NCI-H526 treated with DMSO at 0.1 percent for 48 hours (cell line): Measurements from ENCODE around the gene KLHL26.
"Not testable (repeated sequence)": the region's sequence is repeated elsewhere in the genome, so short reads cannot be mapped to it uniquely, and the experiment has no call there.

Source experiments
- DNase-seq: peaks from one replicate; lab custom pipeline; 2025; lab: John Stamatoyannopoulos, UW

Gene KLHL26

DNA sequence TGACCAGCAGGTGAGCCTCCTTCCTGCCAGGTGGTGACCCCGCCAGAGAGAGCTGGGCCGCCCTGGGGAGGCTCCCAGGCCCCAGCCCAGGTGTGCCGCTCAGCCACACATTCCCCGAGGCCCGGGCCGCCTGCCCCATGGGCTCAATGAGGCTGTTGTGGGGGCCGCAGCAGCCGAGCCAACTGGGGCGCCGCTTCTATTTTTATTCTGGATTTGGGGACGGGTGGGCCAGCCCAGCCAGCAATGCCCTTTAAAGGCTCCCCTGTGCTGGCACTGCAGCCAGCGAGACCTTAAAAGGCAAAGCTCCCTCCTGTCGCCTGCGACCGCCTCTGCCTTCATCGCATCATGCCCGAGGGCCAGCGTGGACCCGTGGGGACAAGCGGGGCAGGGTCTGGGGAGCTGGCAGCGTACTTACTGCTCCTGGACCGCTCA, 29.0 kb downstream of the KLHL26 start:
- no peak for DNase-seq

DNA sequence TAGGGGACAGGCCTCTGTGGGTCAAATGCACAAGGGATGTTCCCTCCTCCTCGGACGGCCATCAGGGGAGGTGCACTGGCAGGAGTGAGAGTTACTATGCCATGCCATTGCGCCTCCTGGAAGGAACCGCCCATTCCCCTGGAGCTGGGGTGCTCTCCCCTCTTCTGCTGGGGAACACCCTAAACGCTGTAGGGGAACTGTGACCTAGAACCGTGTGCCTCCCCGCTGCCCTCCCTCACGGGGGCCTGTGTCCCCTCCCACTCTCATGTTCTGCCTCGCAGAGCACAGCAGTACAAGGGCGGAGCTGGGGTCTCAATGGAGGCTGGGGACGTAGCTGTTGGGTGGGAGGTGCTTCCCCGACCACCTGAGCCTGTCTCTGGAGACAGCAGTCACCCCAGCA, 29.5 kb downstream of the KLHL26 start:
- no peak for DNase-seq

DNA sequence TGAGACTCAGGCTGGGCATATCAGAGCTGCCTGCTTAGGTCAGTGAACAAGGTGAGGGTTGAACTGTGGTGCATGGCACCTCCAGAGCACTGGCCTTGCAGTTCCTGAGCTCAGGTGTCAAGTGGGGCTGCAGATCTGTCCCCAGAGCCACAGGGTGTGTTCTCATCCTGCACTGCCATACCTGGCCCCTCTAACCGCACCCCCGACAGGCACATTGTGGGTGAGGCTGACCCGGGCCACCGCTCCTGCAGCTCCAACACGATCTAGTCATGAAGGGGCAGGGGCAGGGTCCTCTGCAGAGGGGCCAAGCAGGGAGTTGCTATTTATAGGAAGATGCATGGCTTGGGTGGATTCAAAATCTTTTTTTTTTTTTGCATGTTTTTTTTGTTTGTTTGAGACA, 30.0 kb downstream of the KLHL26 start:
- DNase-seq = no peak

DNA sequence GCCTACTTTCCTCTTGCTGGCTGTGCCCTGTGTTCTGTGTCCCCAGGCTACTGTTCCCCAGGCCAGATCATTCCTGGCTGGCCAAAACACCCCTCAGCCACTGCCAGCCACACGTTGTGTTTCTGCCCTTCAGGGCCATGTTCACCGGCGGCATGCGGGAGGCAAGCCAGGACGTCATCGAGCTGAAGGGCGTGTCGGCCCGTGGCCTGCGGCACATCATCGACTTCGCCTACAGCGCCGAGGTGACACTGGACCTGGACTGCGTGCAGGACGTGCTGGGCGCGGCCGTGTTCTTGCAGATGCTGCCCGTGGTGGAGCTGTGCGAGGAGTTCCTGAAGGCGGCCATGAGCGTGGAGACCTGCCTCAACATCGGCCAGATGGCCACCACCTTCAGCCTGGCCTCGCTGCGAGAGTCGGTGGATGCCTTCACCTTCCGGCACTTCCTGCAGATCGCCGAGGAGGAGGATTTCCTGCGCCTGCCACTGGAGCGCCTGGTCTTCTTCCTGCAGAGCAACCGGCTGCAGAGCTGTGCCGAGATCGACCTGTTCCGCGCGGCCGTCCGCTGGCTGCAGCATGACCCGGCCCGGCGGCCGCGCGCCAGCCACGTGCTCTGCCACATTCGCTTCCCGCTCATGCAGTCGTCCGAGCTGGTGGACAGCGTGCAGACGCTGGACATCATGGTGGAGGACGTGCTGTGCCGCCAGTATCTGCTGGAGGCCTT, 30.9 kb downstream of the KLHL26 start:
- no peak for DNase-seq

DNA sequence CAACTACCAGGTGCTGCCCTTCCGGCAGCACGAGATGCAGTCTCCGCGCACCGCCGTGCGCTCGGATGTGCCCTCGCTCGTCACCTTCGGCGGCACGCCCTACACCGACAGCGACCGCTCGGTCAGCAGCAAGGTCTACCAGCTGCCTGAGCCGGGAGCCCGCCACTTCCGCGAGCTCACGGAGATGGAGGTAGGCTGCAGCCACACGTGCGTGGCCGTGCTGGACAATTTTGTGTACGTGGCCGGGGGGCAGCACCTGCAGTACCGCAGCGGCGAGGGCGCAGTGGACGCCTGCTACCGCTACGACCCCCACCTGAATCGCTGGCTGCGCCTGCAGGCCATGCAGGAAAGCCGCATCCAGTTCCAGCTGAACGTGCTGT, 31.4 kb downstream of the KLHL26 start:
- no peak for DNase-seq

DNA sequence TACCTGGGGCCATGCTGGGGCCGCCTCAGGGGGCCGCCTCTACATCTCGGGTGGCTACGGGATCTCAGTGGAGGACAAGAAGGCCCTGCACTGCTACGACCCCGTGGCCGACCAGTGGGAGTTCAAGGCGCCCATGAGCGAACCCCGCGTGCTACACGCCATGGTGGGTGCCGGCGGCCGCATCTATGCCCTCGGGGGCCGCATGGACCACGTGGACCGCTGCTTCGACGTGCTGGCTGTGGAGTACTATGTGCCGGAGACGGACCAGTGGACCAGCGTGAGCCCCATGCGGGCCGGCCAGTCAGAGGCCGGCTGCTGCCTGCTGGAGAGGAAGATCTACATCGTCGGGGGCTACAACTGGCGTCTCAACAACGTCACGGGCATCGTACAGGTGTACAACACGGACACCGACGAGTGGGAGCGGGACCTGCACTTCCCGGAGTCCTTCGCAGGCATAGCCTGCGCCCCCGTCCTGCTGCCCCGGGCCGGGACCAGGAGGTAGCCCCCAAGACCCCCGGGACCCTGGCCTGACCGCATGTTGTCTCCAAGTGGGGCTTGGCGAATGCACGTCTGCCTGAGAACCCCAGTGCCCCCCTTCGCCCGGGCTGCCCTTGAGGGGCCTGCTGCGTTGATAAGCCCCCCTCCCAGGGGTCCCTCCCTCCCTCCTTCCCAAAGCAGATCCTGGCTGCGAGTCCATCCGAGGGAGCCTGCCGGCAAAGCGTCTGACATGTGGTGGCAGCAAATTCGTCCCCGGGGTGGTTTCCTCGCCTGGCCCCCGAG, 32.1 kb downstream of the KLHL26 start:
- DNase-seq = no peak

DNA sequence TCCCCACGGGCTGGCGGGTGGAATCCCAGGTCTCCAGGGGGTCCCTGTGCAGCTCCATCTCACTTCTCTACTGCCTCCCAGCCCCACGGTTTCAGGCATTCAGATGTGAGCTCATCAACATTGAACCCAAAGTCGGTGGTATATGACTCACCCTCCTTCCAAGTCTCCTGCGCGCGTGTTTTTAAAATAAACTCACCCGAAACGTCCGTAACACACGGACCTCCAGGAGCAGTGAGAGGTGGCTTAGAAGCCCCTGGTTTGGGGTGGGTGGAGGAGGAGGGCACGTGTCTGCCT, 32.6 kb downstream of the KLHL26 start:
- DNase-seq = no peak

DNA sequence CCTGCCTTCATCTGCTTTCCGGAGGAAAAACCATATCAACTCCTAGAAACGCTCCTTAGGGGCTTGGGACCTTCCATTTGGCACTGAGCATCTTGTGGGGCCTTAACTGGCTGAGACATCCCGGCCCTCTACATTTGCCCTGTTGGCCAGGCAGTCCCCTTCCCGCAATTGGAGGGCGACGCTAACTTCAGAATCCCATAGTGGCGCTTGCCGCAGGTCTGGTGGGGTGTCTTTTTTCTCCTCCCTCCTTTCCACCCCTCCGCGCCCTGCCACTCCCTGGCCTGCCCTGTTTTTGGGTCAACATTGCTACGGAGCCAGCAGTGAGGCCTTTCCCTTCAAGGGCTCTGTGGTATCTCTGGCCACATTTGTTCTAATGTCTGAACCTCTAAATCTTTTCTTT, 33.1 kb downstream of the KLHL26 start:
- no peak for DNase-seq

DNA sequence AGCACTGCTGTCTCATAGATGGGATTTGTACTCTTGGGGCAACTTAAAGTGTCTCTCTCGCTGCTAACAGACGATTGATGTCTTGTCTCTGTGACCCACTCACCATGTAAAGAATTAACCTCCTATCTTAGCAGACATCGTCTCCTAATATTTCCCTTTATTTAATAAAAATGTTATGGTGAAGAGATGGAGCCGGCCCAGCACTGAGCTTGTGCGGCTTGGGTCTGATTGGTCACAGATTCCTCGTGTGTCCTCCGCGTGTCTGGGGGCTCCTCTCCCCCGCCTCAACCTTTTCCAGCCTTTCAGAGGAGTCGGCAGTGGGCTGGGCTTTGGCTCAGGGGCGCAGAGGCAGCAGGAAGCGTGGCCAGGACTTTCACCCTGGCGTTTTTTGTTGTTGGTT, 33.5 kb downstream of the KLHL26 start:
- no peak for DNase-seq

DNA sequence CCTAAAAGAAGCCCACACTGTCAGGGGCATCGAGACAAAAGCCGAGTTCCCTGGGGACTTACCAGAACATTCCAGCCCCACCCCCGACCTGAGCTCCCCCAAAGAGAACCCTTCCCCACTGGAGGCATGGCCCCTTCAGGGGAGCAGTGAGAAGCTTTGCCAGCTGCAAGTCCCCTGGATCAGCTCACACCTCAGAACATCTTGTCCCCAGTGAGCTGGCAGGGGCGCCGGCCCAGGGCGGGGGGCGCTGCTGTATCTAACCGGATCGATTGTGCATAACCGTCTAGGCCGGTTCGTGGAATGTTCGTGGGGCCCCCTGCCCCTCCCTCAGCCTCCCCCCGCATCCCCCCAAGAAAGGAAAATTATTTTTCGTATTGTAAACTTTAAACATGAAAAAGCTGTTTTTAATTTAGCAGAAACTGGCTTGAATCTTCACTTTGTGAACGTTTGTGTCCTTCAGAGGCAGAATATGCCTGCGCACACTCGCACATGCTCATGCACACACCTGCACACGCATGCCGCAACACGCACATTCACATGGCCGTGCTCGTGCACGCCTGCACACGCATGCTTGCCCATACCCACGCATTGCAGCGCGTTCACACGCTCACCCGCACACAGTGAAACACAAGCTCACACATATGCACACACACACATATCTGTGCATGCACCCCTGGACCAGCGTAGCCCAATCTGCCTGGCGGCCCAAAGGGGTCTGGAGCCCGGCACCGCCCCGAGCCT, 34.6 kb downstream of the KLHL26 start:
- no peak for DNase-seq

DNA sequence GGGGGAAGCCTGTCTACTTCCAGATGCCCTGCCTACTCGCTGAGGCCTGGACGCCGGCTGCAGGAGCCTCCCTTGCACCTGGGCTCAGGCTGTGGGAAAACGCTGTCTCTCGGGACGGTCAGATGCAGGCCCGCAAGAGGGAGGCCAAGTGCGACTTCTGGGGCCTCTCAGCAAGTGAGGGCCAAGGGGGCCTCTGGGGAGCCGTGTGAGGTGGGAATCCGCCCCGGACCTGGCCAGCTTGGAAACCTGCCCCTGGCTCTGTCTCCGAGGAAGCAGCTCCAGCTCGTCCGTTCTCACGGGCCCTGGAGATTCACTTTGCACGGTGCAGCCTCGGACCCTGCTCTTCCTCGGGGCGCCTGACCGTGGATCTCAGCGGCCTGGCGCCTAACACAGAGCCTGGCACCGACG, 35.2 kb downstream of the KLHL26 start:
- no peak for DNase-seq

DNA sequence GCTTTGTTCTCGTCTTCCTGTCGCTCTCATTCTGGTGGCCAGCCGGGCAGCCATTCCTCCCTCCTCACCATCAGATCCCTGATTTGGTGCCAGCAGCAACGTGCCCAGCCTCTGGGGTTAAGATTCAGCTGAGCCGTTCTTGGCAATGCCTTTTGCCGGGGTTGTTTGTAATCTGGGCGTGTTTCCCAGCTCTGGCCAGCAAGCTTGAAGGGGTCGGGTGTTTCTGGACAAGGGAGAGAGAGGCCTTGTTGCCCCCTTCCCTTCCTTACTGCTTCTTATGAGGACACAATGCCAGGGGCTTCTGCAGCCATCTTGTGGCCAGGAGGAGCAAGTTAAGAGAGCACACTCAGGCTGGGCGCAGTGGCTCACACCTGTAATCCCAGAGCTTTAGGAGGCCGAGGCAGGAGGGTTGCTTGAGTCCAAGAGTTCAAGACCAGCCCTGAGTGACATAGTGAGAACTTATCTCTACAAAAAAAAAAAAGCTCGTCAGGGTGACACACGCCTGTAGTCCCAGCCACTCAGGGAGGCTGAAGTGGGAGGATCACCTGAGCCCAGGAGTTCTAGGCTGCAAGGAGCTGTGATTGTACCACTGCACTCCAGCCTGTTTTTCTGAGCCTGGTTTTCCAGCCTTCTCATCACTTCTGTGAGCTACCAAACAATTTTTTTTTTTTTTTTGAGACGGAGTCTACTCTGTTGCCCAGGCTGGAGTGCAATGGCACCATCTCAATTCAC, 35.9 kb downstream of the KLHL26 start:
- DNase-seq = no peak

DNA sequence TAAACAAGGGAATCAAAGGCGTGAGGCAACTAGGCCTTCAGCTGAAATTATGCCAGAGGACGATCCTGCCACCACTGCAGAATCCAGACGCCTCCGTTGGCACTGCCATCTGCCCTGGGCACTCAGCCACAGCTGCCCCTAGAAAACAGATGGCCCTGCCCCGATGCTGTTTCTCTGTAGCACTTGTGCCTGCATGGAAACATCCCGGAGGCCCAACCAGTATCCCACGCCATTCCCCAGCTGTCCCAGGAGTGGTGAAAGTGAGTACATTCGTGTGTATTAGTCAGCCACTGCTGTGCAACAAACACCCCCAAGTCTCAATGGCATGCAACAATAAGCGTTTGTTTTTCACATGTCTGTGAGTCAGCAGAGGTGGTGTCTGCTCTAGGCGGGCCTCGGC, 37.8 kb downstream of the KLHL26 start:
- no peak for DNase-seq

DNA sequence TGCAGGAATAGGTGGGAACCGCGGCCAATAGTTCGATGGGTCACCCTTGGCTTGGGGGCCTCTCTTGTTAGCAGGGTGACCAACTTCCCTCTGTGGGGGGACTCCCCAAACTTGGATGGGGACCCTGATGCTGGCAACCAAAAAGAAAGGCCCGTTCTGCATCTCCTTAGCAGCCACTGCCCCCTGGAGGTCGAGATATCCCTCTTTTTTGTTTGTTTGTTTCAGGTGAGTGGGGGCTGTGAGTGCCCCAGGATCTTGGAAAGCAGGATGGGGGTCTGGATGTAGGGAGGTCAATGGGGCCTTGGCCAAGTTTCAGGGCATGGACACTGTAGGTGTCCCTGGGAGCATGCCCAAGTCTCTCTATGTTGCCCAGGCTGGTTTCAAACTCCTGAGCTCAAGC, 39.0 kb downstream of the KLHL26 start:
- no peak for DNase-seq

DNA sequence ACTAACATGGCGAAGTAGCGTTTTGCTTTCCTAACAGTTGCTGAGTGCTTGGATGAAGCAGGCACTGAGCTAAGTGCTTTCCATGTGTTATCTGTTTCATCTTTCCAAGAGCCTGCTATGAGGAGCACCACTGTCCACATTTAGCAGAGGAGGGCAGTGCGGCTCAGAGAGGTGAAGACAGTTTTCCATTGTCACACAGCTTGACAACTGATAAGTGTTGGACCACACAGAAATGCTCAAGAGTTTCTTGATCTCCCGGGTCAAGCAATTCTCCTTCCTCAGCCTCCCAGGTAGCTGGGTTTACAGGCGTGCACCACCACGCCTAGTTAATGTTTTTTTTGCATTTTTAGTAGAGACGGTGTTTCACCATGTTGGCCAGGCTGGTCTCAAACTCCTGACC, 39.9 kb downstream of the KLHL26 start:
- no peak for DNase-seq

DNA sequence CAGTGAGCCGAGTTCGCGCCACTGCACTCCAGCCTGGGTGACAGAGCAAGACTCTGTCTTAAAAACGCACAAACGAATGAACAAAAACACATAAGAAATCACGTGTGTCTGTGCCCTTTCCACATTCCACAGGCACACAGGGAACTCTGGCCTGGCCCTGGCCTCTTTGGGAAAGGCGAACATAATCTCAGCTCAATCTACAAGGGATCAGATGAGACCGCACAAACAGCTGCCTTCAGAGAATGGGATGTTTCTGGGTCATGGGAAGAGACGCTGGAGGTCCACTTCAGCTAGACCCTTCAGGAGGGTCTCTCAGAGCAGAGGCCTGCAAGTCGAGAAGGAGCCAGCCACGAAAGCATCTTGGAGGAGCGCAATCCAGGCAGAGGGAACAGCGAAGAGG, 40.3 kb downstream of the KLHL26 start:
- no peak for DNase-seq

DNA sequence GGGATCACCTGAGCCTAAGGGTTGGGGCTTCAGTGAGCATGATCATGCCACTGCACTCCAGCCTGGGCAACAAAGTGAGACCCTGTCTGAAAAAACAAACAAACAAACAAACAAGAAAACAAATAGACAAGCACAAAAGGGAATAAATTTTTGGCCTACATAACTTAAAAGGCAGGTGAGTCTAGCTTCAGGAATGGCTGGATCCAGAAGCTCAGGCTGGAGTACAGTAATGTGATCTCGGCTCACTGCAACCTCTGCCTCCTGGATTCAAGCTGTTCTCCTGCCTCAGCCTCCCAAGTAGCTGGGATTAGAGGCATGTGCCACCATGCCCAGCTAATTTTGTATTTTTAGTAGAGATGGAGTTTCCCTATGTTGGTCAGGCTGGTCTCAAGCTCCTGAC, 43.3 kb downstream of the KLHL26 start:
- DNase-seq = not testable (repeated sequence)

DNA sequence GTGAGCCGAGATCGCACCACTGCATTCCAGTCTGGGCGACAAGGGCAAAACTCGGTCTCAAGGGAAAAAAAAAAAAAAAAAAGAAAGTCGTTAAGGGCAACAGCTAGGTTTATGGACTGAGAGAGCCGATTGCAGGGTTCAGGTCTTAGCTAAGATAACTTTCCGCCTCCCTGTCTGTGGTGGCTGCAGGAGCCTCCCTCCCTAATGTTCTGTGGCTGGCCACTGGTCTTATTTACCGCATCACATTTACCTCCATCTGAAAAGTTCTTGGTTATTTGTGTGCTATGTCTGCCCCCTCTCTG, 45.9 kb downstream of the KLHL26 start:
- no peak for DNase-seq

DNA sequence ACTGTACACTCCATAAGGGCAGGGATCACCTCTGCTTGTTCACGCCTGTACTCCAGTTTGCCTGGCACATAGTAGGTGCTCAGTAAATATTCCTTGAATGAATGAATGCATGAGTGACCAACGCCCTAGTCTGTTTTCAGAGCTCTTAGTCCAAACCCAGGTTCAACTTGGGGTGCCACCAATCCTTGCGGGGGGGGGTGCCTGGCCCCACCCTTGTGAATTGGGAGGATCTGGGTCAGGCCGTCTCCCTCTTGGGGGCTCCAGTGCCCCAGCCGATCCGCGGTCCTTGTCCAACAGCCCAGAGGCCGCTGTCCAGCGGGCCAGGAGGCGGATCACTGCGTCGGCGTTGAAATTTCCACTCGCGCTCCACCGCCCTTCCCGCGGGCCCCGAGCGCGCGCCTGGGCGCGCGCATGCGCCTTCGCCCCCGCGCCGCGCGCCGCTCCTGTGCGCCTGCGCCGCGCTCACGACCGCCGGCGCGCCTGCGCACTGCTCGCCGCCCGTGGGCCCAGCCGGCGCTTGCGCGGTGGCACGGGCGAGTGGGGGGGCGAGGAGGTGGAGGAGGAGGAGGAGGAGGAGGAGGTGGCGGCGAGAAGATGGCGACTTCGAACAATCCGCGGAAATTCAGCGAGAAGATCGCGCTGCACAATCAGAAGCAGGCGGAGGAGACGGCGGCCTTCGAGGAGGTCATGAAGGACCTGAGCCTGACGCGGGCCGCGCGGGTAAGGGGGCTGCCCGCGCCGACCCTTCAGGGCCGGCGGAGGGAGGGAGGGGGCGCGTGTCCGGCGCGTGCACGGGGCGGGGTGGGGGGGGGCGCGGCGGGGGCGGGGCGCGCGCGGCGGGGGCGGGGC, 46.5 kb downstream of the KLHL26 start, which contains the start of gene CRTC1:
CRTC1 (plus strand) TSS at position 572 of the 849 bp plus-strand sequence; CDS start at position 595, 23 bp downstream.
- DNase-seq = peak; percentile 28

DNA sequence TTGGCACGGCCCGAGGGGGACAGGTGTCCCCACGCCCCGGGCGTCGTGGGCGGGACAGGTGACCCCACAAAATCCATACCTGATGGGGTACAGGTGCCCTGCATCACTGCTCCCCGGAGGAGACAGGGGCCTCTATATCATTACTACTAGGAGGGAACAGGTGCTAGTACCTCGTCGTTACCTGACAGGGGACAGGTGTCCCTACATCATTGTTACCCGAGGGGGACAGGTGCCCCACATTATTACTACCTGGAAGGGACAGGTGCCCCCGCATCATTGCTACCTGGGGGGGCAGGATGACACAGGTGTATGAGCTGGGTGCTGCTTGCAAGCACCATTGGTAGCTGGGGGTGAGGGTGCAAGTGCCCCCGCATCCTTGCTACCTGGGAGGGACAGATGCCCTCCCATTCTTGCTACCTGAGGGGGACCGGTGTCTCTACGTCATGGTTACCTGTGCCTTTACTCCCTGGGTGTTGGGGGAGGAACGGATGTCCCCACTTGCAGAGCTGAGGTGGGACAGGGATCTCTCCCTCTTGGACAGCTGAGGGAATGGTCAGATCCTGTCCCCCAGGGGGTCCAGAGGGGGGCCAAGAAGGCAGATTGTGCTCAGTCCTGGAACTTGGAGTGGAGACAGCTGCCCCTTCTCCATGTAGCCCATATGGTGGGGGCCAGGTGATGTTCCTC, 47.3 kb downstream of the KLHL26 start:
- DNase-seq = no peak

DNA sequence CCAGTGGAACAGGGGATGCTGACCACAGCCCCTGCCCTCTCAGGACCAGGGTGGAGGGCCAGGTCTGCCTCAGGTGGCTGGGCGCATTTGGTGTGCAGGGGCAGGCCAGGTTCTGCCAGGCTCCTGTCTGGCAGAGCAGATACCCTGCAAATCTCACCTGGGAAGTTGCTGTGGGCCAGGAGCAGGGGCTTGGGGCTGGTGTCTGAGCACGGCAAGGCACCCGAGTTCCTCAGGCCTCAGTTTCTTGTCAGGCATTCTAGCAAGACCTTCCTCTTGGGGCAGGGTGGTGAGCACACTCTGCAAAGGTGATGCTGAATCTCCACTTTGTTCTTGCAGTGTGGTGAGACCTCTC, 47.8 kb downstream of the KLHL26 start:
- no peak for DNase-seq
